GM19193 (cell line): ENCODE results near the gene CHORDC1.
A peak's percentile ranks its signal among the peaks of the same experiment; 100 is the strongest.

ENCODE experiments used
- POLR2A ChIP-seq: IDR thresholded peaks from 4 replicates; pipeline ENCODE4 v1.6.1; 2011; ENCODE audit not compliant: insufficient read depth, insufficient read length; ENCODE audit errors: extremely low read depth

Gene CHORDC1

GRCh38 chr11:90222459-90223247 is at the start of gene CHORDC1:
Gene CHORDC1, minus strand, starts transcription at chr11:90223049. Its CDS starts 95 bp downstream, at chr11:90222954.
- TF ChIP-seq POLR2A = peak; percentile 79

GRCh38 chr11:90257158-90257525 is 34.3 kb upstream of the CHORDC1 start:
- TF ChIP-seq POLR2A = no peak

GRCh38 chr11:90256404-90257157 is 33.7 kb upstream of the CHORDC1 start:
- no peak for TF ChIP-seq POLR2A

- no peak for TF ChIP-seq POLR2A
Measured at GRCh38 chr11:90254065-90254464, 31.2 kb upstream of the CHORDC1 start.

- TF ChIP-seq POLR2A = no peak
Measured at GRCh38 chr11:90252053-90252452, 29.2 kb upstream of the CHORDC1 start.

GRCh38 chr11:90251599-90251998 is 28.8 kb upstream of the CHORDC1 start:
- no peak for TF ChIP-seq POLR2A

GRCh38 chr11:90250970-90251369 is 28.1 kb upstream of the CHORDC1 start:
- TF ChIP-seq POLR2A = no peak

GRCh38 chr11:90246468-90246867 is 23.6 kb upstream of the CHORDC1 start:
- TF ChIP-seq POLR2A = no peak

GRCh38 chr11:90243534-90243933 is 20.7 kb upstream of the CHORDC1 start:
- TF ChIP-seq POLR2A = no peak

GRCh38 chr11:90242894-90243416 is 20.1 kb upstream of the CHORDC1 start:
- TF ChIP-seq POLR2A = no peak

GRCh38 chr11:90241414-90241813 is 18.6 kb upstream of the CHORDC1 start:
- no peak for TF ChIP-seq POLR2A

- TF ChIP-seq POLR2A = no peak
Measured at GRCh38 chr11:90237004-90237403, 14.2 kb upstream of the CHORDC1 start.

GRCh38 chr11:90235526-90235925 is 12.7 kb upstream of the CHORDC1 start:
- no peak for TF ChIP-seq POLR2A

- no peak for TF ChIP-seq POLR2A
Measured at GRCh38 chr11:90234977-90235376, 12.1 kb upstream of the CHORDC1 start.

GRCh38 chr11:90229791-90230190 is 6.9 kb upstream of the CHORDC1 start:
- no peak for TF ChIP-seq POLR2A

GRCh38 chr11:90228056-90228455 is 5.2 kb upstream of the CHORDC1 start:
- no peak for TF ChIP-seq POLR2A
